ENCODE results near the gene MCM3AP.

MCM3AP gene

DNA sequence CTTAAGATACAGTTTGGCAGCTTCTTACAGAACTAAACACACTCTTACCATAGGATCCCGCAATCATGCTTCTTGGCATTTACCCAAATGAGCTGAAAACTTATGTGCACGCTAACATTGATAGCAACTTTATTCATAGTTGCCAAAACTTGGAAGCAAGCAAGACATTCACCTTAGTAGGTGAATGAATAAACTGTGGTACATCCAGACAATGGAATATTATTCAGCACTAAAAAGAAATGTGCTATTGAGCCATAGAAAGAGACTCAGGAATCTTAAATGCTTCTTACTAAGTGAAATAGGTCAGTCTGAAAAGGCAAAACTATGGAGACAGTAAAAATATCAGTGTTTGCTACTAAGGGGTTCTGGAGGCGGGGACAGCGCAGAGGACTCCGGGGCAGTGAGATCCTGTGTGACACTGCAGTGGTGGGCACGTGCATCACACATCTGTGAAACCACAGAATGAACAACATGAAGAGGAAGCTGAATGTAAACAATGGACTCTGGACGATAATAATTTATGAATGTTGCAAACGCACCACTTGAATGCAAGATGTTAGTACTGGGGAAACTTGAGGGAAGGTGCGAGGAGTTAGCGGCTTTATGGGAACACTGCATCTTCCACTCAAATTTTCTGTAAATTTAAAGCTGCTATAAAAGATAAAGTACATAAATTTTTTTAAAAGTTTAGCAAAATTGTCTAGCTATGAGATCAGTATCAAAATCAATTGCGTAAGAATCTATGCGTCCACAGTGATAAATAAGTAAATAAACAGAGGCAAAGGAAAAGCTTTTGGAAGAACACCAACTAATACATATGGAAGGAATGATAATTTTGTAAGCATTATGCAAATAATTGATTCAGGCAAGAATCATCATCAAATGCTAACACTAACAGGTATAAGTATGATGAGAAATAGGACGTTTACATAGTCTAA, 85.7 kb downstream of the MCM3AP start:
- DNase-seq, result no peak

GRCh38 chr21:46196733-46197132, 88.7 kb downstream of the MCM3AP start:
- DNase-seq, result no peak

DNA sequence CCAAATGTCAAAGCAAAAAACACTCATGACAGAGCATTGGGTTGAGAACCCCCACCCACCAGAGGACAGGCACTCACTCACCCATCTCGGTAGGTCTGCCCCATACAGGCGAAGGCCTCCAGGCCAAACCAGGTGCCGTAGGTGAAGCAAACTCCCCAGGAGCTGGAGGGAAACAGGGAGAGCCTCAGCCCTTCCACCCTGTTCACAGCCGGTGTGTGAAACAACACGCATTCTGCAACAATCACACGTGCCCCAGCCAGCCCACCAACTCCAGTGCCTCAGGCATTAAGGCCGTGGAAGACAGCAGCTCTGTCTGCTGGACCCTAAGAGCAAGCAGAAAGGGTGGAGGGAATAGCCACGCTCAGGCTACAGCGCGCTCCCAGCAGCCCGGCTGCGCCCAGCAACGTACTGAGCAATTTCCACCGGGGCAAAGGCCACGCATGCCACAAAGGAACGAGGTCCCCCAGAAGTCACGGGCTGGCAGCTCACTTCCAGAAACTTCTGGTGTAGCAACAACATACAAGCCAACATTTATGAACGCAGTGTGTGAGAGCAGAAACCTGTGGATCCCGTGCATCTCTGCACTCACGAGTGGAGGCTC, 89.7 kb downstream of the MCM3AP start:
- DNase-seq, result no peak

DNA sequence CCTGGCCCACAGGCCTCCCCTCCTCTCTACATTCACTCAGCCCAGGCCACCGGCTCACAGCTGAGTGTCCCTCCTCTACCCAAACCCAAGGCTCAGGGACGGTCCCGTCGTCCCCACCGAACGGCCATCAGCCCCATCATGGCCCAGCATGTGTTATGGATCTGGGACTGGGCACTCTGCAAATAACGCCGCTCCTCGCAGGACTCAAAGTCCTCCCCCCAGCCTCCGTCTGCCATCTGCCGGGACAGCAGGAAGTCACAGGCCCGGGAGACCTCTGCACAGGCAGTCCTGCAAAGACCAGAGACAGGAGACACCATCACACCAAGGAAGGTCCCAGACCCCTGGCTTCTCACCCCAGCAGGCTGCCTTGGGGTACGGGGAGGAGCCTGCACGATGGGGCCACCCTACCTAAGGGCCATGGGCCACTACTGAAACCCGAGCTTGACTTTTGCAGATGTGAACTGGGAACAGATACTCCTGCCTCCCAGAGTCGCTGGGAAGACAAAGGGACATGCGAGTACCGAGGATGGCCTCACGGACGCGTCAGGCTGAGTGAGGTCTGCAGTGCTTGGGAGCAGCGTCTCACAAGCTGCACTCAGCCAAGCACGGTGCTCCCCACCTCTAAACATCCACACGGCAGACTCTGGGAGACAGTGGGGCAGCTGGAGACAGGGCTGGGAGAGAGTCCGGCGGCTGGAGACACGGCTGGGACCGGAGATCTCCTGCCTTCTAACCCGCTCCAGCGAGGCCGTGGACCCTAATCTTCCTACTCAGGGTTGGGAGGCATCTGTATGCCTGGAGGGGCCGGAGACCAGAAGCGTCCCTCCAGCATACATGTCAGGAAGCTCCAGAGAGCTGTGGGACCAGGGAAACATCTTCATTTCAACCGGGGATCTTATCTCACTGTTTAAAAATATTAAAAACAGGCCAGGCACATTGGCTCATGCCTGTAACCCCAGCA, 90.8 kb downstream of the MCM3AP start:
- no peak for DNase-seq

GRCh38 chr21:46193829-46194373, 91.5 kb downstream of the MCM3AP start:
- no peak for DNase-seq

- DNase-seq, result no peak
These were observed 93.5 kb downstream of the MCM3AP start for GRCh38 chr21:46191686-46192575.

DNA sequence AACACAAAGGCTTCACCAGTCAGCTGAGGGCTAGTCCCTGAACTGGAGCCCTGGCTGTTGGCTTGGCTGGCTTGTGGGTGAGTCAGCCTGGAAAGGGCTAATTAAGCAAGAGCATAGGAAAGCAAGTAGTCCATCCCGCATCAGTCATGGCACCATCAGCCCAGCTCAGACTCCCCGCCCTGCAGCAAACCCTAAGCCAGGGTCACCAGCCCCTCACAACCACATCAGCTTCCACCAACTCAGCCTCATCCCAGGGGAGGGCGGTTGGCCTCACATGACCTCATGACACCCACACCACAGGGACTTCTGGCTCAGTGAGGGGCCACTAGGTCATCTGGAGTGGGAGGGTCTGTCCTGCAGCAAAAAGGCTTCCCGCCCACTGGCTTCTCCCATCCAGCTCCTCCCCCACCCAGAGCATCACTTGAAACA, 94.1 kb downstream of the MCM3AP start:
- no peak for DNase-seq

DNA sequence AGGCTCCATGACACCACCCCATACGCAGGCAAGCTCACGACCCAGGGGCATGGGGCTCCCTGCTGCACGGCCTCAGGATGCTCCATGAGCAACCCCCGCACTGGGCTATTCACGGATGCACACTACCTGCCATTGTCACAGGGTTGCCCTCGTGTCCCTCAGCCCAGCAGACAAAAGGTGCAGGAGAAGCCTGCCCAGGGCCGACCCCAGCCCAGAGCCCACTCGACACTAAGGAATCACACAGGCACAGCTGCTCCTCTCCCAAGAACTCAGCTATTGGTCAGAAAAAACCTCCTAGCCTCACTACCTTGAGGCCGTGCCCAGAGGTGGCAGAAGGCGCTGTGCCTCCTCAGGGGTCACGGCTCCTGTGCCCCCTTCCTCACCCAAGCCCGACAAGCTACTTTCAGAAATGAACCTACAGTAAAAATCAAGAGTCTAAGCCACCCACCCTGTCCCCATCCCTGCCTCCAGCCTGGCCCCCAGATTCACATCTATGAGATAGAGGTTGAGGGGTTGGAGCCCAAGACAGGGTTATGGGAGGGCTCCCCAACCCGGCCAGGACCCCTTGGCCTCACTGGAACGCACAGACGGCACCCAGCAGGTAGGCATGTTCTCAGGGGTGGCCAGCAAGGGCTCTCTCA, 94.8 kb downstream of the MCM3AP start:
- no peak for DNase-seq

DNA sequence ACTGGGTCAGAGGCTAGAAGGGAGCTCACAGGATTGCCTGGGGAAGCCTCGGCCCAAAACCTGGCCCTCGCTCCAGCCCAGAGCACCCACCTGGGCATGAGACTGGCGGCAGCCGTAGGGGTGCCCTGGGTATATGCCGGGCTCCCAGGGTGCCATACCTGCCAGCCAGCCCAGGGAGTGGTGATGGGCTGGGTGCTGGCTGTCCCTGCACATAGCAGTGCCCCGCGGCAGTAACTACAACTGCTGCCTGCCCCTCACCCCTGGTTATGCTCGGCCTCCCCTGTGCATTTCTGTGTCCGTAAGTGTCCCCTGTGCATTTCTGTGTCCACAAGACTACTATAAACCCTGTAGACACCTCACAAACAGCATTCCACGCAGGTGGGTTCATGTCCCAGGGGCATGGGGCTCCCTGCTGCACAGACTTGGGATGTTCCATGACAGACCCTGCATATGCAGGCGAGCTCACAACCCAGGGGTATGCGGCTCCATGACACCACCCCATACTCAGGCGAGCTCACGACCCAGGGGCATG, 95.4 kb downstream of the MCM3AP start:
- no peak for DNase-seq

DNA sequence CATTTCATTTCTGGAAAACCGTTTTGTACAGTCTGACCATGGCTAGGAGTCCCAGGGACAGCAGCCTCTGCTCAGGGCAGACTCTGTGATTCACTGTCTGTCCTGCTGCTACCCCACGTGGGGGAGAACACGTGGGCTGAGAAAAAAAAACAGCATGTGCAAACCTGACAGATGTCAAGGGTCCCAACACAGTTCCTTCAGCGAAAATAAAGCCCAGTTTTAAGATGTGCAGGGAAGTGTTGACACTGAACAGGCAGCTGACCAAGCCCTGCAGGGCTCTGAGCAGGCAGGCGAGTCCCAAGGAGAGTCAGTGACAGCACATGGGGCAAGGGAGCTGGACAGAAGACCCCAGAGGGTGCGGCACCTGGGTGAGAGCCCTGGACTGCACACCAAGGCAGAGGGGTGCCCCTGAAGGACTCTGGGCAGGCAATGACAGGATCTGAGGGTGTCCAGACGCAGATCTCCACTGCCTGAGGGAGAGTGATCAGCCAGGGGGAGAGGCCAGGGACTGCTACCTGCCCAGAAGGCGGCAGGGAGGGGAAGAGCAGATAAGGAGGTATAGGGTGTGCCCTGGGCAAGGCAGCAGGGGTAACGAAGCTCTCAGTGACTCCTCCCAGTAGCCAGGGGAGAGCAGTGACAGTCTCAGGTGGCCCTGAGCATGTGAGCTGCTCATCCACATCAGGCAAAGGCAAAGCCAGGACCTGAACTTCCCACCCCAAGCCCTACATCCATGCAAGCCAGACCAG, 96.0 kb downstream of the MCM3AP start:
- no peak for DNase-seq

GRCh38 chr21:46188226-46189212, 96.9 kb downstream of the MCM3AP start:
- DNase-seq, result no peak

DNA sequence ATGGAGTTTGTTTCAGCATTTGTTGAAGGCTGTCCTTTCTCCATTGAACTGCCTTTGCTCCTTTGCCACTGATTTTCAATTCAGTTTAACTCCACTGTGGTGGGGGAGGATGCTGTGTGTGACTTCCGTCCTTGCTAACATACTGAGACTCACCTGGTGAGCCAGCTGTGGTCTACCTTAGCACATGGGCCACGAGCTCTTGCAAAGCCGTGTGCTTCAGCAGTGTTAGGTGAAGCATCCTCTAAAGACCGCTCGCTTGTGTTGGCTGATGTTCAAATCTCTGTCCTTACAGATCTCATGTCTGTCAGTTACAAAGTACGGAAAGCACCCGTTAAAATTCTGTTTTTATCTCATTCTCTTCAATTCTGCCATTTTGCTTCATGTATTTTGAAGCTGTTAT, 97.6 kb downstream of the MCM3AP start:
- DNase-seq, result no peak

DNA sequence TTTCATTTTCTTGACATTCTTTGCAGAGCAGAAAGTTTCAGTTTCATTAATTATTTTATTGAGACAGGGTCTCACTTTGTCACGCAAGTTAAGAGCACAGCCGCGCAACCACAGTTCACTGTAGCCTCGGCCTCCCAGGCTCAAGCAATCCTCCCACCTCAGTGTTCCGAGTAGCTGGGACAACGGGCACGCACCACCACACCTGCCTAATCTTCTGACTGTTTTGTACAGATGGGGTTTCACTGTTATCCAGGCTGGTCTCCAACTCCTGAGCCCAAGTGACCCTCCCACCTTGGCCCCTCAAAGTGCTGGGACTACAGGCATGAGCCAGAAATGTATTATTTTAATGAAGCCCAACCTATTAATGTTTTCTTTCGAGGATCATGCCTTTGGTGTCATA, 98.2 kb downstream of the MCM3AP start:
- DNase-seq, result no peak

DNA sequence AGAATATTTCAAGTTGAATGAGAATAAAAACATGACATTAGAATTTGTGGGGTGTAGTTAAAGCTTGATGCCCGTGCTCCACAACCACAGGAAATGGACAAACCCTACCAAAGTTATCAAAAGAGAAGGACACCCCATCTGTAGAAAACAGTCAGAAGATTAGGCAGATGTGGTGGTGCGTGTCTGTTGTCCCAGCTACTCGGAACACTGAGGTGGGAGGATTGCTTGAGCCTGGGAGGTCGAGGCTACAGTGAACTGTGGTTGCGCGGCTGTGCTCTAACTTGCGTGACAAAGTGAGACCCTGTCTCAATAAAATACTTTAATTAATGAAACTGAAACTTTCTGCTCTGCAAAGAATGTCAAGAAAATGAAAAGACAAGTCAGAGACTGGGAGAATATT, 99.7 kb downstream of the MCM3AP start:
- DNase-seq, result no peak

All from NCI-H526 treated with DMSO at 0.1 percent for 48 hours (cell line).